ENCODE results near the gene SEC24C. TPM values are rescaled to one million over a fixed set of nuclear protein-coding genes. Genes with fewer than 3 reads are reported as not detected.

Gene SEC24C
- polyA plus RNA-seq, 2 of the 4 experiments (the other 2 are of a cell fraction), result 54.3 to 84.7 TPM

- 2% methylated on average over 57 of the region's 58 CpGs for WGBS (ENCODE audit: missing lambda C conversion rate)
- no peak for FAIRE-seq
- TF ChIP-seq E2F6 (IDR thresholded peaks at IDR 0.05; ENCODE audit: borderline replicate concordance, low read depth) (no peak), FOSB (CRISPR knock-in tag; IDR thresholded peaks at IDR 0.05) (no peak), KDM5A (IDR thresholded peaks at IDR 0.05) (peak; percentile 75), HOXA7 (CRISPR knock-in tag; IDR thresholded peaks at IDR 0.05) (no peak), GATA3 (IDR thresholded peaks at IDR 0.05; ENCODE audit: borderline replicate concordance) (peak; percentile 53; the same call in 1 of the 2 replicates), POLR2A (IDR thresholded peaks at IDR 0.05; ENCODE audit: low read length) (peak; percentile 87), ESRRA (IDR thresholded peaks at IDR 0.05; ENCODE audit: borderline replicate concordance, low read length) (no peak), MYC (IDR thresholded peaks at IDR 0.05; ENCODE audit: borderline replicate concordance, low read length) (no peak), PHF8 (IDR thresholded peaks at IDR 0.05; ENCODE audit: borderline replicate concordance, low read depth) (peak; percentile 75), PBX3 (IDR thresholded peaks at IDR 0.05) (peak; percentile 71), POLR2AphosphoS2 (conservative IDR thresholded peaks at IDR 0.05; ENCODE audit: low read length) (no peak), JUN (IDR thresholded peaks at IDR 0.05) (peak; percentile 91 to 96), BCL3 (IDR thresholded peaks at IDR 0.05) (peak; percentile 89), TP53 (CRISPR knock-in tag; IDR thresholded peaks at IDR 0.05) (no peak), MAX (IDR thresholded peaks at IDR 0.05) (peak; percentile 89)
These were observed 13.8 kb upstream of the SEC24C start for GRCh38 chr10:73730153-73730906.

GRCh38 chr10:73731588-73732375 is 12.4 kb upstream of the SEC24C start:
- ChIA-PET CTCF (interaction anchor here (0.6 to 2.2 kb wide), 3 partner anchors 9 to 63 kb away, joined by 3 to 7 read pairs (median 5); no protein-coding TSS in a partner anchor), POLR2A (interaction anchor here (1.5 to 2.8 kb wide), 3 partner anchors 9 to 236 kb away, joined by 3 to 45 read pairs (median 3); partner anchors contain the start of genes PPP3CB and SEC24C)
- ATAC-seq (no peak), DNase-seq (ENCODE audit: low read depth in 1 of 2, low spot score in 1 of 2) (no peak), FAIRE-seq (no peak)
- H3K27ac ChIP-seq, result peak overlapping the region in 1 of 2 experiments; percentile 45; a peak in 1 of 6 replicates
- 89% methylated on average over 34 of the region's 42 CpGs for WGBS (ENCODE audit: missing lambda C conversion rate)
- H3K4me2 ChIP-seq, result peak overlapping the region; percentile 93
- no peaks in the 10 kb centered on the region for H3K9me3 ChIP-seq
- H3K4me3 ChIP-seq, result peak overlapping the region; percentile 73; the same call in 1 of the 3 replicates
- H3K4me1 ChIP-seq, result peaks cover 10% of the 10 kb centered on the region
- no peak for TF ChIP-seq CTCF (IDR thresholded peaks at IDR 0.05)
- no peak for TF ChIP-seq KDM5A (IDR thresholded peaks at IDR 0.05)
- TF ChIP-seq CEBPB (IDR thresholded peaks at IDR 0.05), result no peak
- TF ChIP-seq RARB (CRISPR knock-in tag; IDR thresholded peaks at IDR 0.05), result no peak
- TF ChIP-seq E2F6 (IDR thresholded peaks at IDR 0.05; ENCODE audit: borderline replicate concordance, low read depth), result no peak
- no peak for TF ChIP-seq TP53 (CRISPR knock-in tag; IDR thresholded peaks at IDR 0.05)
- no peak for TF ChIP-seq POLR2A (IDR thresholded peaks at IDR 0.05; ENCODE audit: low read length)
- TF ChIP-seq FOXS1 (CRISPR knock-in tag; IDR thresholded peaks at IDR 0.05), result no peak
- no peak for TF ChIP-seq CHD2 (IDR thresholded peaks at IDR 0.05; ENCODE audit: low read length, partially characterized antibody)
- no peak for TF ChIP-seq HOXB5 (CRISPR knock-in tag; IDR thresholded peaks at IDR 0.05)
- no peak for TF ChIP-seq ELK1 (IDR thresholded peaks at IDR 0.05; ENCODE audit: low read depth, low read length)

More at GRCh38 chr10:73730153-73730906, 13.8 kb upstream of the SEC24C start:
- H3K4me1 ChIP-seq, result peaks cover 10% of the 10 kb centered on the region
- ChIA-PET CTCF (interaction anchor here (0.9 to 2.2 kb wide), 3 partner anchors 13 to 201 kb away, joined by 3 to 7 read pairs (median 3); no protein-coding TSS in a partner anchor), POLR2A (interaction anchor here (0.6 to 2.8 kb wide), 15 partner anchors 10 to 477 kb away, joined by 3 to 45 read pairs (median 4); partner anchors contain the start of genes CHCHD1, MRPS16, PPP3CB and SEC24C)
- DNase-seq (ENCODE audit: low read depth in 1 of 2, low spot score in 1 of 2) (peak; percentile 75 to 93), ATAC-seq (peak; percentile 93 to 94)
- peak overlapping the region; percentile 93 for H3K4me2 ChIP-seq
- peak overlapping the region; percentile 93 to 96 for H3K27ac ChIP-seq
- H3K9me3 ChIP-seq, result no peaks in the 10 kb centered on the region
- peak overlapping the region; percentile 73 for H3K4me3 ChIP-seq
